CD4-positive, alpha-beta T cell (primary cell): ENCODE measurements around the gene JUP. TPM values are rescaled to one million over a fixed set of nuclear protein-coding genes. Genes with fewer than 3 reads are reported as not detected.

ENCODE experiments used
- ATAC-seq: fragments of 200-7000 bp; cut with Tn5 transposase; one replicate; pipeline ENCODE4 v1.10.0; 2022; ENCODE audit warnings: mild to moderate bottlenecking; ENCODE audit not compliant: poor library complexity
- CTCF ChIA-PET: fragments of 350-600 bp; sonication (Branson Sonifier 250); formaldehyde crosslinking; loops from one replicate; lab custom pipeline; 2021; ENCODE audit warnings: antibody characterized with exemption, inconsistent platforms; lab: Charles Lee
- POLR2A ChIA-PET: fragments of 350-600 bp; sonication (Branson Sonifier 250); formaldehyde crosslinking; loops from one replicate; lab custom pipeline; 2021; ENCODE audit warnings: antibody characterized with exemption, inconsistent platforms; lab: Charles Lee
- DNase-seq, 14 experiments: peaks; one replicate each; pipeline ENCODE4 v3.0.0-alpha.2; 2013 to 2020; ENCODE audit warnings: mixed read lengths in 2 of 14
- H3K27ac ChIP-seq, 2 donors: one replicate each; pipeline versions ENCODE4 v1.5.1 to v1.7.0; 2013; ENCODE audit warnings: low read length in 2 of 2, low read depth in 1 of 2, mild to moderate bottlenecking in 1 of 2
- H3K27me3 ChIP-seq, 2 experiments: 1 replicate in 1 of 2; 2 replicates in 1 of 2; pipeline versions ENCODE4 v1.6.1 to v1.7.0; 2013; ENCODE audit warnings: low read length in 2 of 2, control low read depth in 1 of 2, mild to moderate bottlenecking in 1 of 2, moderate library complexity in 1 of 2; ENCODE audit not compliant: insufficient read depth in 2 of 2, control insufficient read depth in 1 of 2
- H3K36me3 ChIP-seq: one replicate; pipeline ENCODE4 v1.6.1; 2013; ENCODE audit warnings: low read length, control low read depth; ENCODE audit not compliant: insufficient read depth
- H3K4me1 ChIP-seq: one replicate; pipeline ENCODE4 v1.6.1; 2013; ENCODE audit warnings: low read length, control low read depth; ENCODE audit not compliant: insufficient read depth
- H3K4me3 ChIP-seq: one replicate; pipeline ENCODE4 v1.5.1; 2013; ENCODE audit warnings: mild to moderate bottlenecking, low read length, moderate library complexity
- H3K9me3 ChIP-seq, 2 experiments: 1 replicate in 1 of 2; 2 replicates in 1 of 2; pipeline versions ENCODE4 v1.6.1 to v1.7.0; 2013; ENCODE audit warnings: low read length in 2 of 2, mild to moderate bottlenecking in 2 of 2, control low read depth in 1 of 2, moderate library complexity in 1 of 2; ENCODE audit not compliant: control insufficient read depth in 1 of 2, insufficient read depth in 1 of 2
- H3K27ac Mint-ChIP-seq: one replicate; pipeline ENCODE4 v1.8.0; 2020; ENCODE audit warnings: mixed read lengths
- H3K27me3 Mint-ChIP-seq: one replicate; pipeline ENCODE4 v1.8.0; 2021; ENCODE audit warnings: mixed read lengths
- H3K36me3 Mint-ChIP-seq: one replicate; pipeline ENCODE4 v1.8.0; 2021; ENCODE audit warnings: low read depth, mixed read lengths
- H3K4me1 Mint-ChIP-seq: one replicate; pipeline ENCODE4 v1.8.0; 2021; ENCODE audit warnings: low read depth, mixed read lengths
- H3K4me3 Mint-ChIP-seq: one replicate; pipeline ENCODE4 v1.8.0; 2020; ENCODE audit warnings: mild to moderate bottlenecking, mixed read lengths
- H3K9me3 Mint-ChIP-seq: one replicate; pipeline ENCODE4 v1.8.0; 2020; ENCODE audit warnings: mixed read lengths
- CTCF ChIP-seq: fragments of 200-600 bp; IDR thresholded peaks from one replicate; pipeline ENCODE4 v1.8.0; 2022; ENCODE audit warnings: antibody characterized with exemption, mild to moderate bottlenecking
- intact Hi-C, 2 experiments: fragments of 100-400 bp; cut with DNase I in 1 of 2; cut with micrococcal nuclease in 1 of 2; formaldehyde crosslinking; loops; one replicate each; pipeline versions ENCODE4 v1.15.1 to v1.9.0; 2023 to 2025; cut with DNase I, micrococcal nuclease
- total RNA-seq, 174 experiments: library from RNA in 2 of 174; stranded (reverse) in 2 of 174; gene quantifications; one replicate each; pipeline ENCODE4 v1.2.3 and lab custom pipeline; 2021 to 2026

JUP gene
- total RNA-seq, 2 experiments from 2014 or later = 0.88 to 1.1 TPM

- ChIA-PET POLR2A (no interaction called here), CTCF (no interaction called here)
- ATAC-seq (no peak), DNase-seq (no peak)
- no peak overlapping the region for H3K27ac Mint-ChIP-seq
- H3K27me3 ChIP-seq = no peaks in the 10 kb centered on the region
- no peak overlapping the region for H3K27ac ChIP-seq
- H3K9me3 ChIP-seq = no peaks in the 10 kb centered on the region
- H3K4me1 ChIP-seq = peaks cover 6% of the 10 kb centered on the region
- H3K9me3 Mint-ChIP-seq = no peaks in the 10 kb centered on the region
- H3K27me3 Mint-ChIP-seq = no peaks in the 10 kb centered on the region
- no peaks in the 10 kb centered on the region for H3K36me3 Mint-ChIP-seq
- peaks cover under 1% of the 10 kb centered on the region for H3K4me1 Mint-ChIP-seq
- TF ChIP-seq CTCF = no peak
- intact Hi-C loops = no loop called here
- H3K4me3 Mint-ChIP-seq = no peak overlapping the region
- H3K36me3 ChIP-seq = no peaks in the 10 kb centered on the region
- no peak overlapping the region for H3K4me3 ChIP-seq
Observed at GRCh38 chr17:41796121-41796895, 9.8 kb upstream of the JUP start.

- CTCF ChIA-PET = no interaction called here
- H3K4me1 Mint-ChIP-seq = peaks cover 9% of the 10 kb centered on the region
- no peaks in the 10 kb centered on the region for H3K27me3 Mint-ChIP-seq
- no peaks in the 10 kb centered on the region for H3K36me3 Mint-ChIP-seq
- H3K27me3 ChIP-seq = no peaks in the 10 kb centered on the region
- intact Hi-C loops = no loop called here
- no peak for ATAC-seq
- H3K9me3 ChIP-seq = no peaks in the 10 kb centered on the region
- no peak for TF ChIP-seq CTCF
- H3K27ac ChIP-seq = no peak overlapping the region
- no peak for DNase-seq
- H3K36me3 ChIP-seq = no peaks in the 10 kb centered on the region
- no peak overlapping the region for H3K27ac Mint-ChIP-seq
- POLR2A ChIA-PET = interaction anchor here (0.5 to 1.3 kb wide), 2 partner anchors 17 to 51 kb away, joined by 3 read pairs; partner anchors contain the start of gene P3H4
- H3K4me1 ChIP-seq = no peaks in the 10 kb centered on the region
- H3K9me3 Mint-ChIP-seq = no peaks in the 10 kb centered on the region
- no peak overlapping the region for H3K4me3 Mint-ChIP-seq
- H3K4me3 ChIP-seq = no peak overlapping the region
Observed at GRCh38 chr17:41794540-41794975, 8.0 kb upstream of the JUP start.

- Histone ChIP-seq H3K27ac (no peak overlapping the region), H3K9me3 (no peaks in the 10 kb centered on the region), H3K4me3 (no peak overlapping the region), H3K36me3 (no peaks in the 10 kb centered on the region), H3K4me1 (no peaks in the 10 kb centered on the region), H3K27me3 (no peaks in the 10 kb centered on the region)
- H3K4me3 Mint-ChIP-seq = no peak overlapping the region
- ATAC-seq (no peak), DNase-seq (no peak)
- no peaks in the 10 kb centered on the region for H3K27me3 Mint-ChIP-seq
- intact Hi-C loops = no loop called here
- ChIA-PET CTCF (no interaction called here), POLR2A (interaction anchor here (0.5 to 1.3 kb wide), 2 partner anchors 17 to 51 kb away, joined by 3 read pairs; partner anchors contain the start of gene P3H4)
- TF ChIP-seq CTCF = no peak
- no peaks in the 10 kb centered on the region for H3K36me3 Mint-ChIP-seq
- no peak overlapping the region for H3K27ac Mint-ChIP-seq
- H3K4me1 Mint-ChIP-seq = peaks cover 12% of the 10 kb centered on the region
- H3K9me3 Mint-ChIP-seq = no peaks in the 10 kb centered on the region
Observed at GRCh38 chr17:41793784-41794539, 7.5 kb upstream of the JUP start.
